Muscle layer of colon (tissue), 2 donors: ENCODE measurements around the gene CES3.
"Not testable (repeated sequence)": the region's sequence is repeated elsewhere in the genome, so short reads cannot be mapped to it uniquely, and the experiment has no call there.

ENCODE experiments used
- H3K27ac ChIP-seq: one replicate; pipeline ENCODE4 v1.7.0; 2013; ENCODE audit warnings: low read depth, mild to moderate bottlenecking, low read length, moderate library complexity
- H3K27me3 ChIP-seq, 2 donors: one replicate each; pipeline ENCODE4 v1.7.0; 2013; ENCODE audit warnings: low read length in 2 of 2, mild to moderate bottlenecking in 2 of 2; ENCODE audit not compliant: insufficient read depth in 2 of 2, control insufficient read depth in 1 of 2
- H3K36me3 ChIP-seq: one replicate; pipeline ENCODE4 v1.7.0; 2013; ENCODE audit warnings: mild to moderate bottlenecking, low read length; ENCODE audit not compliant: insufficient read depth
- H3K4me1 ChIP-seq: one replicate; pipeline ENCODE4 v1.7.0; 2013; ENCODE audit warnings: mild to moderate bottlenecking, low read length; ENCODE audit not compliant: insufficient read depth
- H3K4me3 ChIP-seq, 2 donors: one replicate each; pipeline ENCODE4 v1.7.0; 2013; ENCODE audit warnings: low read length in 2 of 2, low read depth in 1 of 2, mild to moderate bottlenecking in 1 of 2, moderate library complexity in 1 of 2
- H3K9ac ChIP-seq: one replicate; pipeline ENCODE4 v1.7.0; 2013; ENCODE audit warnings: low read length
- H3K9me3 ChIP-seq: one replicate; pipeline ENCODE4 v1.7.0; 2013; ENCODE audit warnings: mild to moderate bottlenecking, low read length
- donor health status: abdominal sarcoma.
- donor health status: Adenocarcinoma of cecum.

CES3 gene

GRCh38 chr16:66958857-66959703, 2.0 kb upstream of the CES3 start:
- Histone ChIP-seq H3K9ac (no peak overlapping the region), H3K4me1 (no peaks in the 10 kb centered on the region), H3K27me3 (no peaks in the 10 kb centered on the region), H3K9me3 (no peaks in the 10 kb centered on the region), H3K36me3 (no peaks in the 10 kb centered on the region), H3K27ac (no peak overlapping the region), H3K4me3 (no peak overlapping the region)

- Histone ChIP-seq H3K27ac (no peak overlapping the region), H3K36me3 (no peaks in the 10 kb centered on the region), H3K4me3 (no peak overlapping the region), H3K9me3 (no peaks in the 10 kb centered on the region), H3K9ac (no peak overlapping the region), H3K4me1 (no peaks in the 10 kb centered on the region), H3K27me3 (no peaks in the 10 kb centered on the region)
Measured at GRCh38 chr16:66959704-66960161, 1.3 kb upstream of the CES3 start.

GRCh38 chr16:66960270-66960669, 796 bp upstream of the CES3 start:
- no peaks in the 10 kb centered on the region for H3K4me1 ChIP-seq
- H3K4me3 ChIP-seq = no peak overlapping the region
- H3K27me3 ChIP-seq = no peaks in the 10 kb centered on the region
- no peaks in the 10 kb centered on the region for H3K9me3 ChIP-seq
- no peak overlapping the region for H3K27ac ChIP-seq
- H3K36me3 ChIP-seq = no peaks in the 10 kb centered on the region
- H3K9ac ChIP-seq = no peak overlapping the region

GRCh38 chr16:66961914-66962313, 848 bp downstream of the CES3 start:
- Histone ChIP-seq H3K4me1 (no peaks in the 10 kb centered on the region), H3K4me3 (no peak overlapping the region), H3K36me3 (no peaks in the 10 kb centered on the region), H3K9ac (no peak overlapping the region), H3K27me3 (no peaks in the 10 kb centered on the region), H3K27ac (no peak overlapping the region), H3K9me3 (no peaks in the 10 kb centered on the region)

- Histone ChIP-seq H3K9ac (no peak overlapping the region), H3K4me1 (no peaks in the 10 kb centered on the region), H3K27ac (no peak overlapping the region), H3K27me3 (no peaks in the 10 kb centered on the region), H3K36me3 (no peaks in the 10 kb centered on the region), H3K4me3 (no peak overlapping the region), H3K9me3 (no peaks in the 10 kb centered on the region)
Measured at GRCh38 chr16:66964049-66964448, 3.0 kb downstream of the CES3 start.

GRCh38 chr16:66968847-66969246, 7.8 kb downstream of the CES3 start:
- no peaks in the 10 kb centered on the region for H3K27me3 ChIP-seq
- no peaks in the 10 kb centered on the region for H3K9me3 ChIP-seq
- no peaks in the 10 kb centered on the region for H3K4me1 ChIP-seq
- no peak overlapping the region for H3K27ac ChIP-seq
- H3K4me3 ChIP-seq = no peak overlapping the region
- H3K9ac ChIP-seq = no peak overlapping the region
- H3K36me3 ChIP-seq = no peaks in the 10 kb centered on the region

GRCh38 chr16:66970775-66971720, 10.0 kb downstream of the CES3 start:
- no peaks in the 10 kb centered on the region for H3K36me3 ChIP-seq
- no peak overlapping the region for H3K27ac ChIP-seq
- H3K9me3 ChIP-seq = no peaks in the 10 kb centered on the region
- H3K27me3 ChIP-seq = no peaks in the 10 kb centered on the region
- H3K4me3 ChIP-seq = no peak overlapping the region
- H3K9ac ChIP-seq = no peak overlapping the region
- H3K4me1 ChIP-seq = no peaks in the 10 kb centered on the region

GRCh38 chr16:66972983-66973382, 11.9 kb downstream of the CES3 start:
- Histone ChIP-seq H3K9me3 (no peaks in the 10 kb centered on the region), H3K4me3 (no peak overlapping the region), H3K36me3 (no peaks in the 10 kb centered on the region), H3K4me1 (no peaks in the 10 kb centered on the region), H3K27ac (no peak overlapping the region), H3K27me3 (no peaks in the 10 kb centered on the region), H3K9ac (no peak overlapping the region)

- Histone ChIP-seq H3K9me3 (no peaks in the 10 kb centered on the region), H3K9ac (no peak overlapping the region), H3K4me1 (no peaks in the 10 kb centered on the region), H3K36me3 (no peaks in the 10 kb centered on the region), H3K27me3 (no peaks in the 10 kb centered on the region), H3K27ac (no peak overlapping the region), H3K4me3 (no peak overlapping the region)
Measured at GRCh38 chr16:66973716-66974115, 12.7 kb downstream of the CES3 start.

GRCh38 chr16:66974156-66974931, 13.3 kb downstream of the CES3 start:
- not testable (repeated sequence) for H3K4me3 ChIP-seq, H3K27me3 ChIP-seq, H3K27ac ChIP-seq, H3K4me1 ChIP-seq, H3K36me3 ChIP-seq, H3K9me3 ChIP-seq, H3K9ac ChIP-seq

- H3K27me3 ChIP-seq, H3K9me3 ChIP-seq, H3K36me3 ChIP-seq, H3K9ac ChIP-seq, H3K27ac ChIP-seq, H3K4me3 ChIP-seq, H3K4me1 ChIP-seq: not testable (repeated sequence)
Measured at GRCh38 chr16:66974932-66975246, 13.8 kb downstream of the CES3 start.
